NCI-H345 treated with DMSO at 0.1 percent for 48 hours (cell line): ENCODE data around the gene BACE1-AS.

Experiments
- DNase-seq: peaks from one replicate; lab custom pipeline; 2025; ENCODE audit not compliant: unreplicated experiment; lab: John Stamatoyannopoulos, UW

BACE1-AS gene

GRCh38 chr11:117289795-117290194, 1.4 kb upstream of the BACE1-AS start:
- no peak for DNase-seq

- no peak for DNase-seq
Measured at GRCh38 chr11:117292616-117293015, 1.5 kb downstream of the BACE1-AS start.

- no peak for DNase-seq
Measured at GRCh38 chr11:117295438-117296137, 4.4 kb downstream of the BACE1-AS start.

DNA sequence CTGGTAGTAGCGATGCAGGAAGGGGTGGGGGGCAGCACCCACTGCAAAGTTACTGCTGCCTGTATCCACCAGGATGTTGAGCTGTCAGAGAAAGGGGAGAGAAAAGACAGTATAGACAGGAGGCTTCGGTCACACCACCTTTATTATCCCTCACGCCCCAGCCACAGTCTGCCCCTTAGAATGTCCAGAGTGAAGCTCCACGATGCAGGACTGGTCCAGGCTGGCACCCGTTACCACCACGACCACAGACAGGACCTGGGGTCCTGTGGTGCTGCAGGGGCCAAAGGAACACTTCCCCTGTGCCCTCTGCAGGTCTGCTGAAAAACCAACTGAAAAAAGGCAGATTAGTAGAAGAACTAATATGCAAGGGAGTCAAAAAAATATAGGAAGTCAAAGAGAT, 5.7 kb downstream of the BACE1-AS start:
- DNase-seq: no peak

DNA sequence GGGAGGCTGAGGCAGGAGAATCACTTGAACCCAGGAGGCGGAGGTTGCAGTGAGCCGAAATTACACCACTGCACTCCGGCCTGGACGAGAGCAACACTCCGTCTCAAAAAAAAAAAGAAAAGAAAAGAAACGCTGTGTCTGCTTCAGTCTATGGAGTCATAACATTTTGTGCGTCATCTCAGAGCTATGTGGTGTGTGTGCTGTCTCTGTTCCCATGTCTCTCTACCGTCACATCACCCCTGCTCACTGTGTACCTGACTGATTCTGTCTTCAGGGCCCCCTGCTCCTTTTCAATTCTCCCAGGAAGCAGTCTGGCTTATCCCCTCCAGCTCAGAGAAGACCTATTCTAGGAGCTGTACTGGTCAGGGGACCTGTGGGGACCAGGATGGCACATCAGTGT, 7.0 kb downstream of the BACE1-AS start:
- no peak for DNase-seq

GRCh38 chr11:117299351-117300282, 8.5 kb downstream of the BACE1-AS start:
- DNase-seq: no peak

GRCh38 chr11:117300283-117300663, 9.1 kb downstream of the BACE1-AS start:
- DNase-seq: no peak

- DNase-seq: no peak
Measured at GRCh38 chr11:117300773-117301172, 9.6 kb downstream of the BACE1-AS start.

- DNase-seq: no peak
Measured at GRCh38 chr11:117302228-117302627, 11.1 kb downstream of the BACE1-AS start.

DNA sequence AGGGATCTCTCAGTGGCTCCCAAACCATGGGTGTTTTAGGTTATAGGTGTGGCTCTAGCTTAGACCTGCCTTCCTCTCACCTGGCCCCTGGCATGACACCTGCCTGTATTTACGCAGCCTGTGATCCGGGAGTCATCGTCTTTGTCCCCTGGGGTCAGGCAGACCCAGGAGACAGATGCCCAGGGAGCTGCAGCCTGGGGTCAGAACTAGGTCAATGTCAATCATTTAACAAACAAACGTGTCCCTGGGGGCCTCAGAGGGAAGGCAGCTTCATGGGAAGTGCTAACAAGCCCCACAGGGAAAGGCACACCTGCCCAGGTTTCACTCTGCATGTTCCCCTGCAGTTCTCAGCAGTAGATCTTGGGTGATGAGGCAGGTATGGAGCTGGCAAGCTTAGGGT, 12.0 kb downstream of the BACE1-AS start:
- peak; percentile 29 for DNase-seq

DNA sequence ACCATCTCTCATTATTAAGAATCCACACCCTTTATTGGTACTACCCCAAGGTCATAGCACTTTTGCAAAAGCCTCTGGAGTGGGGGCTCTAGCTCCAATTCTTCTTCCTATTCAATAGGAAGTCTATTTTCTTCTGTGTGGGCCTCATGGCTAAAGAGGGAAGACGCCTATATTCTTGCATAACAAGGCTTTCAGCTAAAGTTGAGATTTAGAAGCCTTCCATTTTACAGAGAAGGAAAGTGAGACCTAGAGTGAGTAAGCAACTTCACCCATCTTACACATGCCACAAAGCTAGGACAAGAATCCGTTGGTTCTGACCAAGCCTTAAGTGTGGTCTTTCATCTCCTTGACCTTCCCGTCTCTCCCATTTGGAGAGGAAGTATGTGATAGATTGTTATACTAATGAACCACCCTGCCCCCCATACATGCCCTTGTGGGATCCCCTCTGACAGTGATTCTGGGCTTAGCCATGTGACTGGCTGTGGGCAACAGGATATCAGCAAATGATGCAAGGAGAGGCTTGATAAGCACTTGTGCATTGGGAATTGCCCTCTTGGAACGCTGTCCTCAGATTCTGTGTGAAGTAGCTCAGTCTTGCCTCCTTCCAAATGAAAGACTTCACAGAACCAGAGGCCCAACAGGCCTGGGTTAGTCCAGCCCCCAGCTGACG, 12.6 kb downstream of the BACE1-AS start:
- no peak for DNase-seq

GRCh38 chr11:117305145-117305544, 14.0 kb downstream of the BACE1-AS start:
- DNase-seq: no peak

GRCh38 chr11:117309310-117309709, 18.2 kb downstream of the BACE1-AS start:
- no peak for DNase-seq

GRCh38 chr11:117313091-117313490, 21.9 kb downstream of the BACE1-AS start:
- no peak for DNase-seq

DNA sequence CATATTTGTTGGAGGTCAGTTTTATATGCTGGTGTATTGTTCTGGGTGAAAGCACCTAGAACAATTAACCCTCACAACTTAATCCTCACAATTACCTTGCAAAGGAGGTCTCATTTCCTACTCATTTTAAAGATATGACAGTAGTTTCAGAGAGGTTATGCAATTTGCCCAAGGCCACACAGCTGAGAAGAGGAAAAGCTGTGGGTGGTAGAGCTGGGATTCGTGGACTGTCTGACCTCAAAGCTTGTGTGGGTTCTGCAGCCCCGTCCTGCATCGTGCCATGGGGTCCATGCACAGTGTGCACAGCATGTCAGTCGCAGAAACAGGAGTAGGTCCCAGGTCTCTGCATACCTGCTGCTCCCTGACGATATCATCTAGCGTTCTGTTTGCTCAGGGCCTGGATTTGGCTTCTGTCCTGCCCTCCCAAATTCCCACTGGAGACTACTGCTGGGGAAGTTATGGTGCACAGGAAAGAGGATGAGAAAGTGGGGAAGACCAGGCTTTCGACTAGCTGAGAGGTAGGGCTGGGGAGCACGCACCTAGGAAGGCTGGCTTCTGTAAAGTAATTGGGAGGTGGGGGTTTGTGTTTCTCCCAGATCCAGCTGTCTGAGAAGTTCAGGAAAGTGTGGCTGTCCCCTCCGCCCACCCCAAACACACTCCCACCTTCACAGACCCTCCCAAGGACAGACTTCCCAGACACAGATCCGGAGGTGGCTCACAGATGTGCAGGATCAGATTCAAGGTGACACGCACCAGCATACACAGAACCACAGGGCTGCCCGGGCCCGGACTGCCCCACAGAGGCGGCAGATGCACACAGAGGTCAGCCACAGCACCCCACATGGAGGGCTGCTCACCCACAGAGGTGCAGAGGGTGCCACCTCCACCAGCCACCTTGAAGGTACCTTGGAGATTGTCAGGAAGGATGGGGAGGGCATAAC, 23.0 kb downstream of the BACE1-AS start:
- no peak for DNase-seq

DNA sequence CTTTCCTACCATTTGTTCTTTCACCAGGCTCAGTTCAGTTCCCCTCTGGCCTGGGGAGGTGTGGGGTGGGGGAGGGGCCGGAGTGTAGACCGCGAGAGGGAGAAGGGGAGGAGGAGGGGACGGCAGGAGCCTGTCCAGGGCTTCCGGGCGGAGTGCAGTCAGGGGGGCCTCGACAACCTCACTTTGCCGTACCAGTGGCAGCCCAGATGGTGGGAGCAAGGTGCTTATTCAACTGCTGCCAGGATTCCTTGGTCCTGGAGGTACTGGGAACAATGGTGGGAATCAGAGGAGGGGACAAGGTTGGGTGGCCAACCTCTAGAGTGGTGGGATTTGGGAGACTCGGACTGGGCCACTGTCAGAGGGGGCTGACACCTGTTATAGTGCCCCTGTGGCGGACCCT, 23.7 kb downstream of the BACE1-AS start:
- DNase-seq: no peak

DNA sequence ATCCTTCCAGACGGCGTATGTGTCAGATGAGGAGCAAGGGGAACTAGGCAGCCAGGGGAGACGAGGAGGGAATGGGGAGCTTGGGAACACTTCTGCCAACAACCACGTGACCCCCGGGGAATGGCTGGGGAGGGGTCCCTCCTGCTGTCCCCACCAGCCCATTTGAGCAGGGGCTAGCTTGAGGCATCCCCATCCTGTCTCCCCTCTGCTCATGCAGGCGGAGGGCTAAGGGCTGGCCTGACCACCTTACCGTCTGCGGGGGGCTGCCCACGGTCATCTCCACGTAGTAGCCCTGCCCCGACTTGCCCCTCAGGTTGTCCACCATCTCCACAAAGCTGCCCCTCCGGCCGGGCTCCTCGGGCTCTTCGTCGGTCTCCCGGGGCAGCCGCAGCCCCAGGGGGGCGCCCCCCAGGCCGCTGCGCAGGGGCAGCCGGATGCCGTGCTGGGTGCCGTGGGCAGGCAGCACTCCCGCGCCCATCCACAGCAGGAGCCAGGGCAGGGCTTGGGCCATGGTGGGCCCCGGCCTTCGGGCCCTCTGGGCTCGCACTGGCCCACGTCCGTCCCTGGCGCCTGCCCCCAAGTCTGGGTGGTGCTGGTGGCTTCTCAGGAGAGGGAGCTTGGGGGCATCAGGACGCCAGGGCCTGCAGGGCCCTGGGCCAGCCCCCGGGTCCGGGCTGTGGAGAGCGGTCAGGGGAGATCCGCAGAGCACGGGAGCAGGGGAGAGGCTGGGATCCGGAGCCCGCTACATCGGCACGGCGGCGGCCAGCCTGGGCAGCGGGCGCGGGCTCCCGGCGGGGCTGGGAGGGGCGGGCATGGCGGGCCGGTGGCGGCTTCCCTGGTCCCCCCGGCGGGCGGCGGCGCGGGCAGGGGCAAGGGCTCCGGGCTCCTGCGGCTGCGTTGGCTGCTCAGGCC, 24.4 kb downstream of the BACE1-AS start:
- no peak for DNase-seq

GRCh38 chr11:117316197-117316961, 25.2 kb downstream of the BACE1-AS start, which contains the start of gene BACE1:
Gene BACE1 (minus strand): TSS chr11:117316256. CDS start chr11:117315795, 461 bp downstream.
- DNase-seq: peak; percentile 75

- DNase-seq: no peak
Measured at GRCh38 chr11:117318738-117319137, 27.6 kb downstream of the BACE1-AS start.
